ENCODE data around the gene CD109. TPM values are rescaled to one million over a fixed set of nuclear protein-coding genes. Genes with fewer than 3 reads are reported as not detected.

Gene CD109
- total and polyA plus RNA-seq, 10 of the 15 experiments (the other 5 are each of a cell fraction or from before 2014, with no cell fraction given) = 0.27 to 4.4 (median 2.1) TPM

- ChIA-PET POLR2A (no interaction called here), CTCF (interaction anchor here (1.5 kb wide), 1 partner anchor 1410 kb away, joined by 3 read pairs; no protein-coding TSS in a partner anchor), SMC1A (ENCODE audit: uncharacterized antibody, unreplicated experiment) (no interaction called here), RAD21 (ENCODE audit: unreplicated experiment) (no interaction called here)
- ATAC-seq (peak; percentile 86), FAIRE-seq (peak; percentile 27), DNase-seq (ENCODE audit: low read depth, low spot score) (no peak)
- TF ChIP-seq NFIC (IDR thresholded peaks at IDR 0.05; ENCODE audit: low read depth, low read length) (peak; percentile 54; the same call in 1 of the 2 replicates), NFYB (IDR thresholded peaks at IDR 0.05; ENCODE audit: insufficient read depth, low read depth, low read length) (no peak), JUNB (IDR thresholded peaks at IDR 0.05) (peak; percentile 82), RAD21 (IDR thresholded peaks at IDR 0.05; ENCODE audit: insufficient read depth, low read depth, low read length) (0 out of 2 replicates have a peak, but pooled peaks have one; percentile 18), SREBF1 (IDR thresholded peaks at IDR 0.05; ENCODE audit: low read length) (no peak), EED (IDR thresholded peaks at IDR 0.05; ENCODE audit: low read depth) (0 out of 2 replicates have a peak, but pooled peaks have one; percentile 42), SPI1 (IDR thresholded peaks at IDR 0.05; ENCODE audit: borderline replicate concordance, insufficient read depth, low read depth, low read length) (no peak), NFYA (IDR thresholded peaks at IDR 0.05; ENCODE audit: borderline replicate concordance, low read depth, low read length) (no peak), CTCF (IDR thresholded peaks at IDR 0.05 in 2 of 3, conservative IDR thresholded peaks at IDR 0.05 in 1 of 3; ENCODE audit: control insufficient read depth in 2 of 3, extremely low read depth in 1 of 3, insufficient read depth in 1 of 3, low read depth in 3 of 3, low read length in 3 of 3) (0 out of 6 replicates have a peak, but pooled peaks of 2 of the 3 experiments have one; percentile 6 to 22), YY1 (IDR thresholded peaks at IDR 0.05; ENCODE audit: low read depth, low read length) (0 out of 2 replicates have a peak, but pooled peaks have one; percentile 16), CREB1 (IDR thresholded peaks at IDR 0.05; ENCODE audit: low read depth) (peak; percentile 53; the same call in 1 of the 2 replicates), ATF7 (IDR thresholded peaks at IDR 0.05; ENCODE audit: low read depth) (peak; percentile 63; the same call in 1 of the 2 replicates), LARP7 (IDR thresholded peaks at IDR 0.05) (no peak), TCF3 (IDR thresholded peaks at IDR 0.05; ENCODE audit: borderline replicate concordance, insufficient read depth, low read depth, low read length) (no peak), BACH1 (IDR thresholded peaks at IDR 0.05; ENCODE audit: borderline replicate concordance) (no peak), RUNX3 (IDR thresholded peaks at IDR 0.05; ENCODE audit: low read length) (peak; percentile 48; the same call in 1 of the 2 replicates), EZH2 (IDR thresholded peaks at IDR 0.05; ENCODE audit: borderline replicate concordance, control insufficient read depth, low read depth, low read length) (no peak), CREM (IDR thresholded peaks at IDR 0.05; ENCODE audit: low read depth) (peak; percentile 44; the same call in 1 of the 2 replicates)
- TF ChIP-seq, protein P1, sequence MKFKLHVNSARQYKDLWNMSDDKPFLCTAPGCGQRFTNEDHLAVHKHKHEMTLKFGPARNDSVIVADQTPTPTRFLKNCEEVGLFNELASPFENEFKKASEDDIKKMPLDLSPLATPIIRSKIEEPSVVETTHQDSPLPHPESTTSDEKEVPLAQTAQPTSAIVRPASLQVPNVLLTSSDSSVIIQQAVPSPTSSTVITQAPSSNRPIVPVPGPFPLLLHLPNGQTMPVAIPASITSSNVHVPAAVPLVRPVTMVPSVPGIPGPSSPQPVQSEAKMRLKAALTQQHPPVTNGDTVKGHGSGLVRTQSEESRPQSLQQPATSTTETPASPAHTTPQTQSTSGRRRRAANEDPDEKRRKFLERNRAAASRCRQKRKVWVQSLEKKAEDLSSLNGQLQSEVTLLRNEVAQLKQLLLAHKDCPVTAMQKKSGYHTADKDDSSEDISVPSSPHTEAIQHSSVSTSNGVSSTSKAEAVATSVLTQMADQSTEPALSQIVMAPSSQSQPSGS (IDR thresholded peaks at IDR 0.05; ENCODE audit: low read length) = peak; percentile 88
- in situ Hi-C loops (cut with MboI) (no loop called here), intact Hi-C loops (cut with micrococcal nuclease; ENCODE audit: unreplicated experiment) (no loop called here)
- Histone ChIP-seq H3K9me3 (replicated peaks; ENCODE audit: control insufficient read depth, insufficient read depth, low read length) (no peaks in the 10 kb centered on the region), H3K36me3 (ENCODE audit: control insufficient read depth in 2 of 2, insufficient read depth in 2 of 2, low read length in 1 of 2) (no peaks in the 10 kb centered on the region), H3K4me1 (ENCODE audit: control insufficient read depth, insufficient read depth, low read length) (no peaks in the 10 kb centered on the region), H2AFZ (ENCODE audit: control insufficient read depth, low read depth, low read length) (no peak overlapping the region), H3K27ac (ENCODE audit: control insufficient read depth, insufficient read depth) (no peak overlapping the region), H4K20me1 (ENCODE audit: control insufficient read depth, insufficient read depth) (no peaks in the 10 kb centered on the region), H3K9ac (ENCODE audit: control insufficient read depth, insufficient read depth, low read length) (no peak overlapping the region), H3K27me3 (replicated peaks in 1 of 2; ENCODE audit: control insufficient read depth in 2 of 2, insufficient read depth in 2 of 2, low read length in 1 of 2) (no peaks in the 10 kb centered on the region), H3K4me2 (ENCODE audit: control insufficient read depth, insufficient read depth) (no peak overlapping the region), H3K79me2 (ENCODE audit: control insufficient read depth, insufficient read depth, low read length) (no peaks in the 10 kb centered on the region), H3K4me3 (no peak overlapping the region)
- 15% methylated on average over 2 of the region's 2 CpGs for whole genome bisulfite sequencing (ENCODE audit: insufficient coverage, insufficient replicate concordance, low lambda C conversion rate, missing lambda C conversion rate)
- no TSS peak for BruUV-seq (replicated peaks)
Measured at GRCh38 chr6:73798592-73798991, 102.6 kb downstream of the CD109 start.
